CD4-positive, alpha-beta T cell treated with Interleukin-2 at 100 ng/mL for 4 hours (primary cell): ENCODE data around the gene LRRC14B.

ENCODE experiments used
- DNase-seq: peaks from one replicate; pipeline ENCODE4 v3.0.0-alpha.2; 2020; ENCODE audit warnings: low spot score

LRRC14B gene

GRCh38 chr5:191036-191948 lies at the start of gene LRRC14B:
LRRC14B (plus strand) TSS chr5:191495; CDS start chr5:191539, 44 bp downstream.
- no peak for DNase-seq

GRCh38 chr5:141761-142160 lies 49.5 kb upstream of the LRRC14B start:
- DNase-seq, result no peak

- DNase-seq, result no peak
These were observed 49.0 kb upstream of the LRRC14B start for GRCh38 chr5:142246-142810.

- no peak for DNase-seq
These were observed 48.3 kb upstream of the LRRC14B start for GRCh38 chr5:143041-143440.

GRCh38 chr5:144941-145340 lies 46.4 kb upstream of the LRRC14B start:
- DNase-seq, result no peak

- no peak for DNase-seq
These were observed 45.5 kb upstream of the LRRC14B start for GRCh38 chr5:145585-146323.

- DNase-seq, result no peak
These were observed 43.5 kb upstream of the LRRC14B start for GRCh38 chr5:147751-148150.

- DNase-seq, result no peak
These were observed 41.4 kb upstream of the LRRC14B start for GRCh38 chr5:149745-150485.

- no peak for DNase-seq
These were observed 40.5 kb upstream of the LRRC14B start for GRCh38 chr5:150746-151145.

GRCh38 chr5:152077-152476 lies 39.2 kb upstream of the LRRC14B start:
- no peak for DNase-seq

GRCh38 chr5:153256-153655 lies 38.0 kb upstream of the LRRC14B start:
- DNase-seq, result no peak

GRCh38 chr5:154236-154635 lies 37.1 kb upstream of the LRRC14B start:
- DNase-seq, result no peak

- no peak for DNase-seq
These were observed 36.5 kb upstream of the LRRC14B start for GRCh38 chr5:154826-155225.

- no peak for DNase-seq
These were observed 35.5 kb upstream of the LRRC14B start for GRCh38 chr5:155651-156410.

GRCh38 chr5:156411-157072 lies 34.8 kb upstream of the LRRC14B start:
- no peak for DNase-seq

- DNase-seq, result no peak
These were observed 34.1 kb upstream of the LRRC14B start for GRCh38 chr5:157126-157715.

GRCh38 chr5:157801-158200 lies 33.5 kb upstream of the LRRC14B start:
- DNase-seq, result no peak

GRCh38 chr5:158807-159447 lies 32.4 kb upstream of the LRRC14B start:
- no peak for DNase-seq

- DNase-seq, result no peak
These were observed 31.7 kb upstream of the LRRC14B start for GRCh38 chr5:159448-160172.
